Activated CD4-positive, alpha-beta T cell treated with anti-CD3 and anti-CD28 coated beads for 4 hours (primary cell): Measurements from ENCODE around the gene C12orf50.
A peak's percentile ranks its signal among the peaks of the same experiment; 100 is the strongest.
"Not testable (repeated sequence)": the region's sequence is repeated elsewhere in the genome, so short reads cannot be mapped to it uniquely, and the experiment has no call there.

Experiments
- DNase-seq, 2 donors: peaks; one replicate each; pipeline ENCODE4 v3.0.0-alpha.2; 2020

C12orf50 gene, protein sequence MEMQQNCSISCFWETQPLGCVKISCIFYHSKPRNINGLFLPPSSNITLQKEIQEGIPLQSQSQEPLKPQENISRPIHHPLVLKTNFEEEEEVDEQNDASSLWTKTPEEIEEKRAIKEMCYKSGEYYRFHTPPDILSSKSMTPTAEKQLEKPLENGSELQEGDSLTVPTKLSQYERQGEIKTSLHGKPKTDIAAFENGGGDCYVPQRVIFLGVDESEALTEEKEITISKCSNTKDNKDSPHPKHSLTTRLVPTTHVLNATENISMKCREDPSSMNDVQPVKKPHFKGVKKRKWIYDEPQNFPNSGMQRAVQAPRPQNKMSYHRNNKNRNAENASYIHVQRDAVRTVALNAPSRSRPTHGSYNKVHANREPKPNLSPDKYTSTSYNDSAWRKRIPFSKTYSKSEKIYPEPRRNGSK

GRCh38 chr12:88029093-88029665, at the start of gene C12orf50:
Gene C12orf50, minus strand, starts transcription at chr12:88029401. Its CDS starts 2,439 bp downstream, at chr12:88026962.
- DNase-seq, result no peak

DNA sequence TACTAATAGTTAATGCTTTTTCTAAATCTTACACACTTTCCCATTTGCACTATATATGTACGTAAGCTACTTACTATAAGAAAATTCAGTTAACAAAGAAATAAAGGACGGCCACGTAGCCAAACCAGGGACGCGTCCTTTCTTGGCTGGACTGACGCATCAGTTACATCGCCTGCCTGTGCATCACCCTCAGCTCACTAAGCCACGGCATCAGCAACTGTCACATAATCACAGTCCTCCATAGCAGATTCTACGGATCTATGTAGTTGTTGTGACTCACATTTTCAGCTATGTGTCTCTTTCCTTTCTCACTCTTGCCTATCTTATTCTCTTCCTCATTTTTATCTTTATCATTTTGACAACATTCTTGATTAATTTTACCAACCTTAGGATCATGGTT, 38.1 kb upstream of the C12orf50 start:
- DNase-seq, result no peak

DNA sequence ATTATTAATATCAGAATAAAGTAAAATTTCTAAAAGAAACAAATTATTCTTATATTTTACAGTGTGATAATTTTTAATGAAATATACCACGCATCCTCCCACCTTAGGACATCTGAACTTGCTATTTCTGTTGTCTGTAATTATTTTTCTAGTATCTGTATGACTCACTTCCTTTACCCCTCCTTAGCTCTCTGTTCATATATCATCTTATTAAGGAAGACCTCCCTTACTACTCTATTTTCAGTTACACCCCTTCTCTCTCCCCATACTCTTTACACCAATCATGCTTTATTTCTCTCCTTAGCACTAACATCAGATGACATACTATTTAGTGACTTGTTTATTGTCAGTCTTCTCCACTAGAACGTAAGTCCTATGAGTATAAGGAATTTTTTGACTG, 34.2 kb upstream of the C12orf50 start:
- no peak for DNase-seq

DNA sequence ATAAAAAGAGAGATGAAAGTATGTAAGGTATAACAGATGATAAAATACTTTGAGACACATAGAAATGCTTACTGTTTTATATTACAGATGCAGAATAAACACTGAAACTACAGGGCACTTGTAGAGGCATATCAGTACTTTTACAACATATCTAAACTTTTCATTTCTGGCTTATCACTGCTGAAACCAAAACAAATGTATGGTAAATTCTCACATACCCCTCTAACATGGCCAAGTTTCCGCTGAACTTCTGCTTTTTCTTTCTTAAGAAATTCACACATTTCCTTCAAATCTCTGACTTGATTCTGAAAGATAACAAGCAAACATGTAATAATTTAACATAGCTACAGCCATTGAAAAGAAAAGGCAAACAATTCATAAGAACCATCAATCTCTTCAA, 33.3 kb upstream of the C12orf50 start:
- no peak for DNase-seq

DNA sequence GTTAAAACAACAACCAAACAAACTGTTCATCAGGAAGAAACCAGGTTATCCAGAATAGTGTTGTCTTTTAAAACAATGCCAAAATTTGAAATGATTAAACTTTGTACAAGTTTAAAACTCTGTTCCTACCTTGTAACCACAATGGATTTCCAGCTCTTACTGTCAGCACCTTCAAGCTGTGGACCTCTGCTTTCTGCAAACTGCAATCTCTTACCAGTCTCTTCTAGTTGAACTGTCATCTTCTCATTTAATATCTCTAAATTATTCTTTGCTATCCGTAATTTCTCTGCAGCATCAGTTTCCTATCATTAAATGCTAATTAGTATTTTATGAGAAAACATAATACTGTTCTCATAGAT, 29.5 kb upstream of the C12orf50 start:
- DNase-seq, result no peak

- DNase-seq, result no peak
Measured at GRCh38 chr12:88057994-88058718, 29.0 kb upstream of the C12orf50 start.

DNA sequence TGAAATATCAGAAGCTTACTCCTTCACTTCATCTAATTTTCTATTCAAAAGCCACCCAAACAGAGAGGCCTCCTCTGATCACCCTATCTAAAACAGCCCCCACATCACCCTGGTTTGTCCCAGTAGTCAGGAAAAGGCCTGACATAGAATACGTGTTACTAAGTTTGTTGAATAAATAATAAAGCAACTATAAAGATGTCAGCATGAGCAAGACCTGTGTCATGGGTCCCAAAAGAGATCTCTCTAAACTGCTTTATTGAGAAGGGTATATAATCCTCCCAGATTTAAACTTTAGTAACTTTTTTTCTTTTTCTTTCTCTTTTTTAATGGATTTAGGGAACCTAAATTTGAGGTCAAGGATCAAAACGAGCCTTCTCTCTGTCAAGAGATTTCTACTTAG, 27.4 kb upstream of the C12orf50 start:
- no peak for DNase-seq

DNA sequence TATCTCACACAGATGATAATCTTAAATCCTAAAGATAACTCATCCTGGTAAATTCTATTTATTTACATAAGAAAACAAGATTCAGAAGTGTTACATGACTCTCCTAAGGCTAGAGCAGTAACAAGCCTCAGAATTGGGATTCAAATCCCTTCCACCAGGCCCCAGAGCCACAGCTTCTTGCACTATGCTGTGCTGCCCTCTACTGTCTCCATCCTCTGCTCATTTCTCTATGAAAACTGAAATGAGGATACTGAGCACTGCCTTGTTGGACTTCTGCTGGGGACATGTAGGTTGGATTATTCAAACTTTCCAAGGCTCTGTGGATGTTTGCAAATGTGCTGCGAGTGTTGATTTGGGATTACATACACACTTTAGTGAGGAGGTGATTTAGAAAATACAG, 23.5 kb upstream of the C12orf50 start:
- DNase-seq, result no peak

DNA sequence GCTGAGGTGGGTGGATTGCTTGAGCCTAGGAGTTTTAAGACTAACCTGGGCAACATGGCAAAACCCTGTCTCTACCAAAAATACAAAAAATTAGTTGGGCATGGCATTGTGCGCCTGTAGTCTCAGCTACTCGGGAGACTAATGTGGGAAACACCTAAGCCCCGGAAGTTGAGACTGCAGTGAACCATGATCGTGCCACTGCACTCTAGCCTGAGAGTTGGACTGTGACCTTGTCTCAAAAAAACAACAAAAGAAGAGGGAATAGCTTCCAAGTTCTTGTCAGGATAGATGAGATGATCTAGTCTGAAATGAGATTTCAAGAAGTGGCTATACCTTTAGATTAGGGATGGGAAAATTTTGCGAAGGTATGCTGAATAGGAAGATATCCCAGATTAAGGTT, 14.8 kb upstream of the C12orf50 start:
- DNase-seq, result no peak

GRCh38 chr12:88037770-88038169, 8.6 kb upstream of the C12orf50 start:
- no peak for DNase-seq

DNA sequence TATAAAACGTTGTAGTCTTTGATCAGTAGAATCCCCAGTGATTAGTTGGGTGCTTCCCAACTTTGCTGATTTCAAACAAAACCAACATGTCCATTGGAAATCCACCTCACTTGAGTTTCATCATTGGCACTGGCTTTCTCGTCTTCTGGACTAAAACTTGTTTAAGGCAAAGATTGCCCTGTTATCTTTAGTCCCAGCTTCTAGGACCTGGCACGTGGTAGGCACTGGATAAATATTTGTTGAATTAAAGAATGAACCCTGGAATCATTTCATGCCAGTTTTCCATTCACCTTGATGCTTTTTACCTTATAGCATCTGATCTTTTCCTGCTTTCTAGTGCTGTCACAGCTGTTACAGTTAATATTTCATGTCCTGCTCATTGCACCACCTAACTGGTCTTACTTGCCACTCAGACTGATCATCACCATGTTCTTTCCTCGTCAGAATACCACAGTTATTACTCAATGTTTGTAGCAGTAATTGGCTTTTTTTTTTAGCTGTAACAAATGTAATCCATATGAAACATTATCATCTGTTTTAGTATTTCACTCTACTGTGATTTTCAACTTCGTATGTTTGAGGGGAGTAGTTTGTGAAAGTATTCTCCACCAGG, 7.3 kb upstream of the C12orf50 start:
- no peak for DNase-seq

GRCh38 chr12:88035907-88036289, 6.7 kb upstream of the C12orf50 start:
- no peak for DNase-seq

GRCh38 chr12:88035271-88035906, 6.2 kb upstream of the C12orf50 start:
- peak; percentile 86 to 87 for DNase-seq

DNA sequence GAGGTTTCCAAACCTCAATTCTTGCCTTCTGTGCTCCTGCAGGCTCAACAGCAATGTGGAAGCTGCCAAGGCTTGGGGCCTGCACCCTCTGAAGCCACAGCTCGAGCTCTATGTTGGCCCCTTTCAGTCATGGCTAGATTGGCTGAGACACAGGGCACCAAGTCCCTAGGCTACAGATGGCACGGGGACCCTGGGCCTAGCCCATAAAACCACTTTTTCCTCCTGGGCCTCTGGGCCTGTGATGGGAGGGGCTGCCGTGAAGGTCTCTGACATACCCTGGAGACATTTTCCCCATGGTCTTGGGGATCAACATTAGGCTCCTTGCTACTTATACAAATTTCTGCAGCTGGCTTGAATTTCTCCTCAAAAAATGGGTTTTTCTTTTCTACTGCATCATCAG, 2.0 kb upstream of the C12orf50 start:
- not testable (repeated sequence) for DNase-seq

- DNase-seq, result no peak
Measured at GRCh38 chr12:88026196-88026595, 3.0 kb downstream of the C12orf50 start.

- no peak for DNase-seq
Measured at GRCh38 chr12:88017964-88018363, 11.2 kb downstream of the C12orf50 start.

- no peak for DNase-seq
Measured at GRCh38 chr12:88015825-88016224, 13.4 kb downstream of the C12orf50 start.

GRCh38 chr12:88011755-88012154, 17.4 kb downstream of the C12orf50 start:
- no peak for DNase-seq

DNA sequence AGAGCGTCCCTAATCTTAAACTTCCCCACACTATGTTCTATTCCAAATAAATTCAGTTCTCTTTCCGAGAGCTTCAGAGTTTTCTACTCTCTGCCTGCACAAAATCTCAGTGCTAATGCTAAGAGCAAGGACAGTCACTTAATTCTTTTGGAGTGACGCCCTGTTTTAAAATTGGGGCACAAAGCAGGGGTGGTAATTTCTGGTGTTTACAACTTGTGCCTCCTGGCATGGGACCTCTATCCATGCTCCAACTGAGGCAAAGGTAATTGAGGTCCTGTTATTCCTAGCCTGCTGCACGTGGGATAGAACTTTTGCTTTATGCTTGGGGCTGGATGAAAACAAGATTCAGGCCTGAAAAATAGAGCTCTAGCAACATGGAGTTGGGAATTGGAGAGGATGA, 22.9 kb downstream of the C12orf50 start:
- DNase-seq, result no peak

DNA sequence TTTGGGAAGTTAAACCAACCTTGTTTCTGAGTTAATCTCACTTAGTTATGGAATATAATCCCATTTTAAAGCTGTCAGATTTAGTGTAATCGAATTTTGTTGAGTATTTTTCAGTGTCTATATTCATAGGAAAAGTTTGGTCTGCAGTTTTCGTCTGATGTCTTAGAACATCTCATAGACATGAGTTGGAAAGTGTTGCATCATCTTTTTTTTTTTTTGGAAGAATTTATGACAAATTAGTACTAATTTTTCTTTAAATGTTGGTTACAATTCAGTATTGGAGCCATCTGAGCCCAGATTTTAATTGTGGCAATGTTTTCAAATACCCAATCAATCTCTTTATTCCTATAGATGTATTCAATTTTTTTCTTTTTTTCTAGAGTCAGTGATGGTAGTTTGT, 27.9 kb downstream of the C12orf50 start:
- DNase-seq, result no peak

DNA sequence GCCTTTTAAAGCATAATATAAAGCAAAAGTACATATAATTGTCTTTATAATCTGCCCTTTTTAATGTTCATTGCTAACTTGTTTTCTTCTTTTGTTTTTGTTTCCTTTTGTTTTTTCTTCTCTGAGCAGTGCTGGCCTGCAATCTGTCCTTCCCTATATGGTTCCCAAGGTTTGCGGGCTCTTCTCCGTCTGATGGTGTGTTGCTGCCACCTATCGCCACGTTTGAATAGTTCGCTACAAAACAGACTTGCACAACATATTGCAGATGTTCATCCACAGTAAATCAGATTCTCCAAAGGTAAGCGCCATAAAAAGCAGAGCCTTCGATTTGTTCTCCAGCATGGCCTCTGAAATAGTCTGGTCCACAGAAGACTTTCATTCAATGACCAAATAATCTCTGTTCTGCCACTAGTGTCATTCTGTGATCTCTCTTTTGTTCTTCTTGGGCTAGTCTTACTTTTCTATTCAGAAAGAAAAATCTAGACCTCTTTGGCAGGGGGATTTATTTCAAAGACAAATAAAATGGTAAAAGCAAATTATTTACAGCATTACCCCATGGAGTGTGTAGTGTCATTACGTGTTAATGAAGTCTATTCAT, 33.5 kb downstream of the C12orf50 start:
- DNase-seq, result peak; percentile 15 to 18

DNA sequence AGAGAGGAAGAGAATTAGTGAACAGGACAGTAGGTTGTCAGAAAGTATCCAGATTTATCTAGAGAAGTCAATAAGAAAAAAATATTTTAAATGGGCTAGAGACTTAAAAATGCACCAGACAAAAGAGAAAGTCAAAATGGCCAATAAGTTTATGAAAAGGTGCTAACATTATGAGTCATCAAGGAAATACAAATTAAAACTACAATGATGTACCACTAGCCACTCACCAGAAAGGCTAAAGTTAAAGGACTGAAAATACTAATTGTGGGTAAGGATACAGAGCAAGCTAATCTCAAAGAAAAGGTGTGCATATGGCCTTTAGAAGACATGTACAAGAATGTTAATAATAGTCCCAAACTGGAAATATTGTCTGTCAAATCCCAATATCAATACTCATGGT, 37.7 kb downstream of the C12orf50 start:
- DNase-seq, result no peak

DNA sequence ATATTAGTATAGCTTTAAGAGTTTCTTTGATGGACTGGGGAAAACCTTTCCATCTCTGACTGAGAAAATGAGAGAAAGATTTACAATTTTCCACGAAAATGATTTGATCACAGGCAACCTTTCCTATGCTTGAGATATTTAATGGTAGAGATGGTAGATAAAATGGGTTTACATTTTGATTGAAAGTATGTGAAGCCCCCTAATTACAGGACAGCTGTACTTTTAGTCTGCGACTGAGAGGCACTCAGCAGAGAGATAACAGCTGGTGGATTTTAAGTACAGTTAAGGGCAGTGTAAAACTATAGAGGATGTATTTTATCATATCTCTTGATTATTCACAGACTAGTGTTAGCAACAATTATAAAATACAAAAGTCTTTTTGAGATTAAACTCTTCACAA, 40.7 kb downstream of the C12orf50 start:
- DNase-seq, result no peak
